HK-2 (cell line): ENCODE results near the gene MAP4K2.

Experiments used
- DNase-seq: peaks from one replicate; pipeline ENCODE4 v3.0.0-alpha.2; 2018; ENCODE audit not compliant: unreplicated experiment

MAP4K2 gene

GRCh38 chr11:64736654-64737053 lies 66.4 kb downstream of the MAP4K2 start:
- DNase-seq = no peak

DNA sequence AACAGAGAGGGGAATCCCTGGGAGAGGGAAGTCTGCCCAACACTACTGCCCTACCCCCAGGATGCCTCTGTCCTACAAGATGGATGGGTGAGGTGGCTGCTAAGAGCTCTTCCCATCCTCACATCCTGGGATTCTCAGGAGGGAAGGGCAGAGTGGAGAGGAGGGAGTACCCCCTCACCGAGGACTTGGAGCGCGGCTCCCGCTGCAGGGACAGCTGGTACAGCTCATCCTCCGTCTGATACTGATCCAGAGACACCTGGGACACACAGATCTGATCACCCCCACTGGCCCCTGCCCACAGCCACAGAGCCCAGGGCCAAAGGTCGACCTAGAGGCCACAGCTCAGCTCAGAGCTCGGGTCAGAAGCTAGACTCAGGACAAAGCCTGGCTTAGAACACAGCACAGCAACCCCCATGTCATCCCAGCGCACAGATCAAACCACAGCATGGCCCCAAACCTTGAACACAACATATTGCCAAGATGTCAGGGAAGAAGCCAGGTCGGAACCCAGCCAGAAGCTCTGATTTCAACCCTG lies 67.2 kb downstream of the MAP4K2 start:
- no peak for DNase-seq
